ENCODE measurements around the gene RNASE2.
"Not testable (repeated sequence)": the region's sequence is repeated elsewhere in the genome, so short reads cannot be mapped to it uniquely, and the experiment has no call there.

DNA sequence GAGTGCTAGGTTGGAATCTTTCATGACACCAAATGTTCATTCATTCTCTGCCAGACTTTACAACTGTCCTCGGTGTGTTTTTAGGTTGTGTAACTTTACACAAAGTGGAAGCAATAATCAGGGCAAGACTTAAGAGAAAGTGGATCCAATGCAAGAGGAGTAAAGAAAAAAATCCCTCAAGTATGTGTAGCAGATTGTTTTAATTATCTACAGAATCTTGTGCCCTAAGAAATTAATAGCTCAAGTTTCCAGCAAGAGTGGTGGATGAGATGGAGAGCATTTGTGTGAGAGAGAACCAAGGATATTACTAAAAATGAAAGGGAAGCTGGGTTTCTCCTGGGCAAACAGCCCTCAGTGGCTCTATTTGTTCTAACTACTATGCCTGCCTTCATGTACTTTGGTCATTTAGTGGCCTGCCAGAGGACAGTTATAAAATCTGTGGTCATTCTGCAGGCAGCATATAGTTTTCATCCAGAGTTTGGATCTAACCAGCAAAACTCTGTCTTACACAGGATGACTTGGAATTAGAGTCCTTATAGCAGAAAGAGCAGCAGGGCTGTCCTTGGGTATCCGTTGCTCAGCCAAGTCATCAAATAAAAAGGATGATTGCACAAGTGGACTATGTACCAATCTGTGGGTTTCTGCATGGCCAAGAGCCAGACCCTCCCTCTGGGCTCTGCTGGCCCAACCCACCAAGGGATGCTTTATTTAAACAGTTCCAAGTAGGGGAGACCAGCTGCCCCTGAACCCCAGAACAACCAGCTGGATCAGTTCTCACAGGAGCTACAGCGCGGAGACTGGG lies at the start of gene RNASE2:
- TF ChIP-seq, protein P1, sequence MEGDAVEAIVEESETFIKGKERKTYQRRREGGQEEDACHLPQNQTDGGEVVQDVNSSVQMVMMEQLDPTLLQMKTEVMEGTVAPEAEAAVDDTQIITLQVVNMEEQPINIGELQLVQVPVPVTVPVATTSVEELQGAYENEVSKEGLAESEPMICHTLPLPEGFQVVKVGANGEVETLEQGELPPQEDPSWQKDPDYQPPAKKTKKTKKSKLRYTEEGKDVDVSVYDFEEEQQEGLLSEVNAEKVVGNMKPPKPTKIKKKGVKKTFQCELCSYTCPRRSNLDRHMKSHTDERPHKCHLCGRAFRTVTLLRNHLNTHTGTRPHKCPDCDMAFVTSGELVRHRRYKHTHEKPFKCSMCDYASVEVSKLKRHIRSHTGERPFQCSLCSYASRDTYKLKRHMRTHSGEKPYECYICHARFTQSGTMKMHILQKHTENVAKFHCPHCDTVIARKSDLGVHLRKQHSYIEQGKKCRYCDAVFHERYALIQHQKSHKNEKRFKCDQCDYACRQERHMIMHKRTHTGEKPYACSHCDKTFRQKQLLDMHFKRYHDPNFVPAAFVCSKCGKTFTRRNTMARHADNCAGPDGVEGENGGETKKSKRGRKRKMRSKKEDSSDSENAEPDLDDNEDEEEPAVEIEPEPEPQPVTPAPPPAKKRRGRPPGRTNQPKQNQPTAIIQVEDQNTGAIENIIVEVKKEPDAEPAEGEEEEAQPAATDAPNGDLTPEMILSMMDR (IDR thresholded peaks at IDR 0.05): not testable (repeated sequence)
- not testable (repeated sequence) for TF ChIP-seq POLR2A (IDR thresholded peaks at IDR 0.05)

All from esophagus squamous epithelium (tissue), 4 donors.